ENCODE results near the gene NCBP3.
"Not testable (repeated sequence)": the region's sequence is repeated elsewhere in the genome, so short reads cannot be mapped to it uniquely, and the experiment has no call there.

NCBP3 gene

DNA sequence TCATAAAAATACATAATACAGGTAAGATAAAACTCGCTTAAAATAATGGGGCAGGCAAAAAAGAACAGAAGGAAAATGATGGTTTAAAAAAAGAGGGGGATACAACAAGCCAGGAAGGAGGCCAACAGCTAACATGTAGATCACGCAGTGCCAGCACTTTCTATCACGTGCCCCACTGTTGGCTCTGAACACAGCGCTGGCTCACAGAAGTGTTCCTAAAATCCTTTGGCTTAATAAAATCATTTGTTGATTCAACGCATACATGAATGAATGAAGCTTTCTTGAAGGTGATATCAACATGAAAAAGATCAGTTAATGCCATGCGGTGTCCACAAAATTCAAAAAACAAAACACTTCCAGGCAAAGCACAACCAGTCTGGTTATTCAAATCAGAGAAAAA lies 53.6 kb downstream of the NCBP3 start:
- H3K9me3 ChIP-seq (ENCODE audit: control insufficient read depth, low read length): no peaks in the 10 kb centered on the region
- H3K4me1 ChIP-seq: no peaks in the 10 kb centered on the region
- no peak overlapping the region for H3K9ac ChIP-seq
- no peak overlapping the region for H3K27ac ChIP-seq
- H3K79me2 ChIP-seq: no peaks in the 10 kb centered on the region
- H2AFZ ChIP-seq: no peak overlapping the region
- no peaks in the 10 kb centered on the region for H3K36me3 ChIP-seq (ENCODE audit: control insufficient read depth, insufficient read depth, low read length)
- no peaks in the 10 kb centered on the region for H3K27me3 ChIP-seq (ENCODE audit: control insufficient read depth, insufficient read depth, low read length)
- no peak overlapping the region for H3K4me2 ChIP-seq (ENCODE audit: low read length)
- no peak overlapping the region for H3K4me3 ChIP-seq (ENCODE audit: low read depth, low read length)
- TF ChIP-seq CTCF (IDR thresholded peaks at IDR 0.05): no peak

DNA sequence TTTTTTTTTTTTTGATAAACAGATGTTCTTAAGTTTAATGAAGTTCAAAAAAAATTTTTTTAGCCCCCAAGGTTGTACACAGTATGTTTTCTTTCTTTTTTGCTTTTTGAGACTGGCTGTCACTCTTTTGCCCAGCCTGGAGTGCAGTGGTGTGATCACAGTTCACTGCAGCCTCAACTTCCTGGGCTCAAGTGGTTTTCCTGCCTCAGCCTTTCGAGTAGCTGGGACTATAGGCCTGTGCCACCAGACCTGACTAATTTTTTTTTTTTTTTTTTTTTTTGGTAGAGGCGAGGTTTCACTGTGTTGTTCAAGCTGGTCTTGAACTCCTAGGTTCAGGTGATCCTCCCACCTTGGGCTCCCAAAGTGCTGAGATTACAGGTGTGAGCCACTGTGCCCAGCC lies 57.8 kb downstream of the NCBP3 start:
- no peaks in the 10 kb centered on the region for H3K9me3 ChIP-seq (ENCODE audit: control insufficient read depth, low read length)
- H3K4me1 ChIP-seq: no peaks in the 10 kb centered on the region
- H3K27ac ChIP-seq: no peak overlapping the region
- H3K9ac ChIP-seq: no peak overlapping the region
- H3K79me2 ChIP-seq: no peaks in the 10 kb centered on the region
- no peaks in the 10 kb centered on the region for H3K36me3 ChIP-seq (ENCODE audit: control insufficient read depth, insufficient read depth, low read length)
- no peak for TF ChIP-seq CTCF (IDR thresholded peaks at IDR 0.05)
- H3K27me3 ChIP-seq (ENCODE audit: control insufficient read depth, insufficient read depth, low read length): no peaks in the 10 kb centered on the region
- no peak overlapping the region for H3K4me2 ChIP-seq (ENCODE audit: low read length)
- H2AFZ ChIP-seq: no peak overlapping the region
- no peak overlapping the region for H3K4me3 ChIP-seq (ENCODE audit: low read depth, low read length)

DNA sequence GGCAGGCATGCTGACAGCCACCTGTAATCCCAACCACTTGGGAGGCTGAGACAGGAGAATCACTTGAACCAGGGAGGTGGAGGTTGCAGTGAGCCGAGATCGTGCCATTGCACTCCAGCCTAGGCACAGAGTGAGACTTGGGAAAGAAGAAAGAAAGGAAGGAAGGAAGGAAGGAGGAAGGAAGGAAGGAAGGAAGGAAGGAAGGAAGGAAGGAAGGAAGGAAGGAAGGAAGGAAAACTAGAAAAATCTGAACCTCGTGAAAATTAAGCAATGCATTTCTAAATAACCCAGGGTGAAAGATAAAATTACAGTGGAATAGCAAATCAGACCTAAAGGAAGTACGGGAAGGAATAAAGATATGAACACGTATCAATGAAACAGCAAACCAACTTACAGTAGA lies 60.7 kb downstream of the NCBP3 start:
- H3K9me3 ChIP-seq (ENCODE audit: control insufficient read depth, low read length); H3K4me2 ChIP-seq (ENCODE audit: low read length); H3K79me2 ChIP-seq; H3K4me1 ChIP-seq; H3K27me3 ChIP-seq (ENCODE audit: control insufficient read depth, insufficient read depth, low read length); H3K36me3 ChIP-seq (ENCODE audit: control insufficient read depth, insufficient read depth, low read length); H2AFZ ChIP-seq; H3K9ac ChIP-seq; H3K4me3 ChIP-seq (ENCODE audit: low read depth, low read length); H3K27ac ChIP-seq: not testable (repeated sequence)

- Histone ChIP-seq H3K9me3 (ENCODE audit: control insufficient read depth, low read length) (no peaks in the 10 kb centered on the region), H3K36me3 (ENCODE audit: control insufficient read depth, insufficient read depth, low read length) (no peaks in the 10 kb centered on the region), H3K79me2 (no peaks in the 10 kb centered on the region), H3K9ac (no peak overlapping the region), H3K4me2 (ENCODE audit: low read length) (no peak overlapping the region), H3K27ac (no peak overlapping the region), H3K4me1 (no peaks in the 10 kb centered on the region), H2AFZ (no peak overlapping the region), H3K27me3 (ENCODE audit: control insufficient read depth, insufficient read depth, low read length) (no peaks in the 10 kb centered on the region), H3K4me3 (ENCODE audit: low read depth, low read length) (no peak overlapping the region)
- no peak for TF ChIP-seq CTCF (IDR thresholded peaks at IDR 0.05)
Measured at GRCh38 chr17:3782751-3783150, 63.3 kb downstream of the NCBP3 start.

- Histone ChIP-seq H3K27me3 (ENCODE audit: control insufficient read depth, insufficient read depth, low read length) (no peaks in the 10 kb centered on the region), H3K4me3 (ENCODE audit: low read depth, low read length) (no peak overlapping the region), H3K4me2 (ENCODE audit: low read length) (no peak overlapping the region), H2AFZ (no peak overlapping the region), H3K9ac (no peak overlapping the region), H3K4me1 (no peaks in the 10 kb centered on the region), H3K27ac (no peak overlapping the region), H3K79me2 (no peaks in the 10 kb centered on the region), H3K9me3 (ENCODE audit: control insufficient read depth, low read length) (no peaks in the 10 kb centered on the region), H3K36me3 (ENCODE audit: control insufficient read depth, insufficient read depth, low read length) (no peaks in the 10 kb centered on the region)
- no peak for TF ChIP-seq CTCF (IDR thresholded peaks at IDR 0.05)
Measured at GRCh38 chr17:3780986-3781385, 65.1 kb downstream of the NCBP3 start.
